Large intestine (tissue), 3 donors: ENCODE measurements around the gene SULF2. TPM values are rescaled to one million over a fixed set of nuclear protein-coding genes. Genes with fewer than 3 reads are reported as not detected.

Experiments
- DNase-seq, 2 donors: peaks; one replicate each; pipeline versions ENCODE4 v3.0.0 to v3.0.0-alpha.2; 2013
- H3K27ac ChIP-seq: one replicate; pipeline ENCODE4 v1.5.1; 2013; ENCODE audit warnings: low read length
- H3K27me3 ChIP-seq: 2 replicates; pipeline ENCODE4 v1.6.1; 2013; ENCODE audit warnings: low read length; ENCODE audit not compliant: control insufficient read depth, insufficient read depth
- H3K36me3 ChIP-seq: 2 replicates; pipeline ENCODE4 v1.6.1; 2013; ENCODE audit warnings: low read length; ENCODE audit not compliant: control insufficient read depth, insufficient read depth
- H3K4me1 ChIP-seq: one replicate; pipeline ENCODE4 v1.6.1; 2013; ENCODE audit warnings: low read length; ENCODE audit not compliant: control insufficient read depth, insufficient read depth
- H3K4me3 ChIP-seq: one replicate; pipeline ENCODE4 v1.5.1; 2013; ENCODE audit warnings: low read length
- H3K9me3 ChIP-seq: one replicate; pipeline ENCODE4 v1.6.1; 2013; ENCODE audit warnings: mild to moderate bottlenecking, low read depth, low read length, moderate library complexity; ENCODE audit not compliant: control insufficient read depth
- WGBS: methylation state at CpG from one replicate; pipeline ENCODE4 v1.1.5; 2013; ENCODE audit warnings: low lambda C conversion rate; ENCODE audit not compliant: insufficient coverage; 5-methylcytosine and 5-hydroxymethylcytosine counted together
- polyA plus RNA-seq: library from polyadenylated mRNA; unstranded; fragments of 120-200 nt; gene quantifications from one replicate; pipeline ENCODE4 v1.2.1, GENCODE V29; 2013

Gene SULF2
- polyA plus RNA-seq, 1 donor, result 51.7 TPM

- Histone ChIP-seq H3K36me3 (peaks cover 7% of the 10 kb centered on the region), H3K27ac (no peak overlapping the region), H3K9me3 (peaks cover 3% of the 10 kb centered on the region), H3K27me3 (no peaks in the 10 kb centered on the region), H3K4me3 (no peak overlapping the region), H3K4me1 (no peaks in the 10 kb centered on the region)
- no CpG with 5 or more reads among the region's 16 CpGs for WGBS
- peak in 1 of 2 donors; percentile 46 for DNase-seq
Measured at GRCh38 chr20:47675190-47676142, 109.8 kb downstream of the SULF2 start.

DNA sequence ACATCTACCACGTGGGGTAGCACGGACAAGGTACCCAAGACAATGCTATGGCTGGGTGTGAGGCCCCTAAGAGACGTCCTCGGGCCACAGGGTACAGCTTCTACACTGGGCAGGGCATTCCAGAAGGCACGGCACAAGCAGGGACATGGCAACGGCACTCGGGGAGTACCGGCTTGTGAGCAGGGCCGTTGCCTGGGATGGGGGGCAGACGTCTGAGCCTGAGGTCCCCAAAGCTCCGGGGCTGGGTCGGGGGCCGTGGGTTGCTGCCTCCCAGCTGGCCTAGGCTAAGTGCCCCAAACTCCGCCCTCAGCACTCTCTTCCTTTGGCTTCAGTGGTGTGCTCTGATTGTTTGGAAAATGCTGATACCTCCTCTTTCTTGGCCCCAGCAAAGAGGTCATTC lies 110.6 kb downstream of the SULF2 start:
- H3K4me3 ChIP-seq, result no peak overlapping the region
- H3K27me3 ChIP-seq, result no peaks in the 10 kb centered on the region
- peaks cover 2% of the 10 kb centered on the region for H3K9me3 ChIP-seq
- H3K4me1 ChIP-seq, result no peaks in the 10 kb centered on the region
- H3K36me3 ChIP-seq, result peaks cover 7% of the 10 kb centered on the region
- no peak for DNase-seq
- H3K27ac ChIP-seq, result no peak overlapping the region
- WGBS, result no CpG with 5 or more reads among the region's 14 CpGs

GRCh38 chr20:47674145-47674544 lies 111.1 kb downstream of the SULF2 start:
- no peak overlapping the region for H3K4me3 ChIP-seq
- H3K27ac ChIP-seq, result no peak overlapping the region
- no peak for DNase-seq
- no peaks in the 10 kb centered on the region for H3K27me3 ChIP-seq
- WGBS, result no CpG with 5 or more reads among the region's 15 CpGs
- peaks cover 7% of the 10 kb centered on the region for H3K36me3 ChIP-seq
- no peaks in the 10 kb centered on the region for H3K4me1 ChIP-seq
- peaks cover 2% of the 10 kb centered on the region for H3K9me3 ChIP-seq

- DNase-seq, result no peak
- Histone ChIP-seq H3K4me1 (no peaks in the 10 kb centered on the region), H3K27ac (no peak overlapping the region), H3K9me3 (peaks cover 2% of the 10 kb centered on the region), H3K4me3 (no peak overlapping the region), H3K27me3 (no peaks in the 10 kb centered on the region), H3K36me3 (peaks cover 7% of the 10 kb centered on the region)
- WGBS, result no CpG with 5 or more reads among the region's 6 CpGs
Measured at GRCh38 chr20:47673671-47673955, 111.7 kb downstream of the SULF2 start.

- no peaks in the 10 kb centered on the region for H3K27me3 ChIP-seq
- no peak for DNase-seq
- no peak overlapping the region for H3K4me3 ChIP-seq
- H3K4me1 ChIP-seq, result no peaks in the 10 kb centered on the region
- no CpG with 5 or more reads among the region's 16 CpGs for WGBS
- peaks cover 2% of the 10 kb centered on the region for H3K9me3 ChIP-seq
- peaks cover 5% of the 10 kb centered on the region for H3K36me3 ChIP-seq
- no peak overlapping the region for H3K27ac ChIP-seq
Measured at GRCh38 chr20:47672886-47673670, 112.2 kb downstream of the SULF2 start.

DNA sequence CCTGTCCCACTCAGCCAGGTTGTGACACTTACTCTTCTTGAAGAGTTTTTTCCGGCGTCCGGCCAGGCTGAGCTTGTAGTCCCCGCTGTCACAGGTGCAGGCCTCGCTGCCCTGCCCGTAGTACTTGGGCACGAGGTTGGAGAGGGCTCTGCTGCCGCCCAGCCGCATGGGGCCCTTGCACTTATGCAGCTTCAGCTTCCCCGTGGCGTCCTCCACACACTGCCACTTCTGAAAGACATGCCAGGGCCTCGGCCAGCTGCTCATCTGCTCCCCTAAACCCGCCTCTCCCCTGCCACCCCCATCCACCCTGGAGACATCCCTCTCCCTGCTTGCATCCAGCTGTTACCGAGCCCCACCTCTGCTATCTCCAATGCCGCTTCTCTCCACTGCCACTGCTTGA lies 113.1 kb downstream of the SULF2 start:
- peaks cover 5% of the 10 kb centered on the region for H3K36me3 ChIP-seq
- no peaks in the 10 kb centered on the region for H3K4me1 ChIP-seq
- no peaks in the 10 kb centered on the region for H3K27me3 ChIP-seq
- H3K4me3 ChIP-seq, result no peak overlapping the region
- no peak overlapping the region for H3K27ac ChIP-seq
- WGBS, result no CpG with 5 or more reads among the region's 15 CpGs
- no peak for DNase-seq
- peaks cover 2% of the 10 kb centered on the region for H3K9me3 ChIP-seq

DNA sequence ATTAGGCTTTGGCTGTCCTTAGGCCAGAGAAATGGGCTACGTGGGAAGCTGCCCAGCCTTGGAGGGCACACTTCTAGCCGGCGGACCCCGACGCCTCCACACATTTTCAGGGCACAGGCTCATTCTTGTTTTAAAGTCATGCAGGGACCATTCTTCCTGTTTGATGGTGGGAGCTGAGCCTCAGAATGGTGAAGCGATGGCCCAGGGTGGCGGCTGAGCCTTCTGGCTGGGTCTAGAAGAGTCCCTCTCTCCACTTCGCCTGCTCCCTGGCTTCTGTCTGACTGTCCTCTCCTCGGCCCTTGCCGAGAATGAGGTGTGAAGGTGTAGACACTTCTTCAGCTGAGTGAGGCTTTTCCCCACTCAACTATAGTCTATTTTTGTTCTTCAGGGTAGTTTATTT lies 114.4 kb downstream of the SULF2 start:
- Histone ChIP-seq H3K4me3 (no peak overlapping the region), H3K4me1 (no peaks in the 10 kb centered on the region), H3K27ac (no peak overlapping the region), H3K9me3 (peaks cover 2% of the 10 kb centered on the region), H3K36me3 (peaks cover 6% of the 10 kb centered on the region), H3K27me3 (no peaks in the 10 kb centered on the region)
- no CpG with 5 or more reads among the region's 10 CpGs for WGBS
- DNase-seq, result no peak

DNA sequence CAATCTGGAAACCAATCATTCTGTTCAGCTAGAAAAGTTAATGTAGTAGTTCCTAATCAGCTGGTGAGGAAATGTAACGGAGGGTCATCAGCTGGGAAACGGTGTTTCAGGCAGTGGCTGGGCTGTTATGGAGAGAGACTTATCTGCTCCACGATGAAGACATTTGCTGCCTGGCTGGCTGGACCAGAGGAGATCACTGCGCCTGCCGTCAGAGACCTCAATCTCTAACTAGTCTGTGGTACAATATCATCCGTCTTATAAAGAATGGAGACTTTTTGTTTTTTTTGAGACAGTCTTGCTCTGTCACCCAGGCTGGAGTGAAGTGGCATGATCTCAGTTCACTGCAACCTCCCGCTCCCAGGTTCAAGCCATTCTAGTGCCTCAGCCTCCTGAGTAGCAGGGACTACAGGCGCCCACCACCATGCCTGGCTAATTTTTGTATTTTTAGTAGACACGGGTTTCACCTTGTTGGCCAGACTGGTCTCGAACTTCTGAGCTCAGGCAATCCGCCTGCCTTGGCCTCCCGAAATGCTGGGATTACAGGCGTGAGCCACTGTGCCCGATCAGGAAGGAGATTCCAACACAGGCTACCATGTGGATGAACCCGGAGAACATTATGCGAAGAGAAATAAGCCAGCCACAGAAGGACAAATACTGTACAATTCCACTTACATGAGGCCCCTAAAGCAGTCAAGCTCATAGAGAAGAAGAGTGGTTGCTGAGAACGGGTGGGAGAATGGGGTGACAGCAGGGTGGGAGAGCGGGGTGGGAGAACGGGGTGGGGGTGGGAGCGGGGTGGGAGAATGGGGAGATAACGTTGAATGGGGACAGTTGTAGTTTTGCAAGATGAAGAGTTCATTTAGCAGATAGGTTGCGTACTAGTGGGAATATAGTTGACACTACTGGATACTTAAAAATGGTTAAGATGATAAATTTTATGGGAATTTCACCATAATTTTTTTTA lies 115.1 kb downstream of the SULF2 start:
- H3K36me3 ChIP-seq, result peaks cover 11% of the 10 kb centered on the region
- H3K4me1 ChIP-seq, result no peaks in the 10 kb centered on the region
- 90% methylated on average over 2 of the region's 22 CpGs for WGBS
- H3K9me3 ChIP-seq, result peaks cover 2% of the 10 kb centered on the region
- H3K27ac ChIP-seq, result no peak overlapping the region
- H3K4me3 ChIP-seq, result no peak overlapping the region
- DNase-seq, result no peak
- no peaks in the 10 kb centered on the region for H3K27me3 ChIP-seq

DNA sequence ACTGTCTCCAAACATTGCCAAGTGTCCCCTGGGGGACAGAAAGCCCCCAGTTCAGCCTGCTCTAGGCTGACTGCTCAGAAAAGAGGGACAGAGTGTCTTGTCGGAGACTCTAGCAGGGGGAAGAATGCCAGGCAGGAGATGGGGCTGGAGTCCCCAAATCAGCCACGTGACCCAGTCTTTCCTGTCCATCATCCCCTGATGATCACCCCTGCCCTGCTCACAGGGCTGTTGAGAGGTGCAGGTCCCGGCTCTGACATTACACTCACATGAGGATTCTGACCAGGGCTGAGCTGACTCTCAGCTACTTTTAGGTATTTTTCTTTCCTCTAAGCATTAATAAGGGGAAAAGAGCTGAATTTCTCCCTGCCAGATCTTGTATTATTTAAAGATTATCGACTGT lies 115.8 kb downstream of the SULF2 start:
- WGBS, result no CpG with 5 or more reads among the region's 4 CpGs
- peaks cover 14% of the 10 kb centered on the region for H3K36me3 ChIP-seq
- peaks cover 2% of the 10 kb centered on the region for H3K9me3 ChIP-seq

GRCh38 chr20:47669152-47669425 lies 116.2 kb downstream of the SULF2 start:
- no peak overlapping the region for H3K4me3 ChIP-seq
- H3K9me3 ChIP-seq, result peaks cover under 1% of the 10 kb centered on the region
- no peaks in the 10 kb centered on the region for H3K27me3 ChIP-seq
- no peak for DNase-seq
- H3K36me3 ChIP-seq, result peaks cover 16% of the 10 kb centered on the region
- H3K4me1 ChIP-seq, result peaks cover 3% of the 10 kb centered on the region
- H3K27ac ChIP-seq, result no peak overlapping the region
- WGBS, result no CpG with 5 or more reads among the region's 8 CpGs

More for the DNA sequence above, 115.8 kb downstream of the SULF2 start:
- no peaks in the 10 kb centered on the region for H3K27me3 ChIP-seq
- H3K4me3 ChIP-seq, result no peak overlapping the region
- H3K4me1 ChIP-seq, result no peaks in the 10 kb centered on the region
- no peak overlapping the region for H3K27ac ChIP-seq
- no peak for DNase-seq
